ENCODE measurements around the gene NAPG.

GRCh38 chr18:10522574-10522973 is 3.3 kb upstream of the NAPG start:
- no peak for TF ChIP-seq CTCF (IDR thresholded peaks at IDR 0.05; ENCODE audit: borderline replicate concordance, extremely low read depth, low read length, poor library complexity, severe bottlenecking)
- no peak for TF ChIP-seq EZH2 (IDR thresholded peaks at IDR 0.05; ENCODE audit: borderline replicate concordance, low read depth, low read length, severe bottlenecking)

All from DND-41 (cell line).